A673 (cell line): Measurements from ENCODE around the gene RPGR. TPM values are rescaled to one million over a fixed set of nuclear protein-coding genes. Genes with fewer than 3 reads are reported as not detected.

Experiments used
- BruUV-seq: library from RNA; stranded (reverse); fragments of 400-500 nt; replicated peaks from 2 replicates; lab custom pipeline; 2021; lab: Mats Ljungman, UMichigan
- CTCF ChIA-PET: fragments of 300-600 bp; sonication (Branson Sonifier 250); formaldehyde crosslinking; loops from one replicate; lab custom pipeline; 2022; ENCODE audit warnings: antibody characterized with exemption; lab: Charles Lee
- POLR2A ChIA-PET: fragments of 300-600 bp; sonication (Branson Sonifier 250); formaldehyde crosslinking; loops from one replicate; lab custom pipeline; 2022; ENCODE audit warnings: antibody characterized with exemption; ENCODE audit not compliant: low non-redundant PET; lab: Charles Lee
- DNase-seq: peaks from one replicate; pipeline ENCODE4 v3.0.0-alpha.2; 2015; ENCODE audit warnings: low spot score
- H3K27ac ChIP-seq: fragments of 200-600 bp; sonication (generic); 2 replicates; pipeline ENCODE4 v1.5.1; 2016; ENCODE audit warnings: mixed run types, low read depth, mild to moderate bottlenecking, mixed read lengths, antibody characterized with exemption, low read length; ENCODE audit not compliant: poor library complexity, severe bottlenecking
- H3K27me3 ChIP-seq: fragments of 200-600 bp; sonication (generic); replicated peaks from 2 replicates; pipeline ENCODE4 v1.6.1; 2017; ENCODE audit warnings: mixed run types, low read depth, mild to moderate bottlenecking, mixed read lengths, antibody characterized with exemption, low read length; ENCODE audit not compliant: insufficient read depth, poor library complexity
- H3K36me3 ChIP-seq: fragments of 200-600 bp; sonication (generic); 2 replicates; pipeline ENCODE4 v1.6.1; 2016; ENCODE audit warnings: mixed run types, mild to moderate bottlenecking, mixed read lengths, antibody characterized with exemption, low read length; ENCODE audit not compliant: insufficient read depth, poor library complexity, severe bottlenecking
- H3K4me1 ChIP-seq: fragments of 200-600 bp; sonication (generic); 2 replicates; pipeline ENCODE4 v1.6.1; 2017; ENCODE audit warnings: mixed run types, mild to moderate bottlenecking, mixed read lengths, antibody characterized with exemption, low read length; ENCODE audit not compliant: insufficient read depth, poor library complexity, severe bottlenecking
- H3K4me3 ChIP-seq: fragments of 200-600 bp; sonication (generic); 2 replicates; pipeline ENCODE4 v1.5.1; 2016; ENCODE audit warnings: low read depth, mixed run types, mild to moderate bottlenecking, mixed read lengths, low read length; ENCODE audit not compliant: poor library complexity, severe bottlenecking
- H3K9me3 ChIP-seq: fragments of 200-600 bp; sonication (generic); 2 replicates; pipeline ENCODE4 v1.6.1; 2016; ENCODE audit warnings: mixed run types, low read depth, mild to moderate bottlenecking, mixed read lengths, antibody characterized with exemption, low read length; ENCODE audit not compliant: poor library complexity, severe bottlenecking
- EZH2 ChIP-seq: fragments of 200-600 bp; sonication (generic); IDR thresholded peaks from 2 replicates; pipeline ENCODE4 v1.6.1; 2017; ENCODE audit warnings: borderline replicate concordance, low read depth, mild to moderate bottlenecking, mixed read lengths, antibody characterized with exemption, low read length; ENCODE audit not compliant: poor library complexity, severe bottlenecking
- intact Hi-C: fragments of 100-400 bp; cut with micrococcal nuclease; formaldehyde crosslinking; loops from one replicate; pipeline ENCODE4 v1.10.0; 2022; ENCODE audit not compliant: unreplicated experiment
- total RNA-seq: library from RNA; stranded (reverse); gene quantifications from 2 replicates; pipeline ENCODE4 v1.2.3, GENCODE V29; 2021
- TF ChIP-seq, protein P1 (sequence below): fragments of 300-800, 200-600 bp; sonication (generic); conservative IDR thresholded peaks from 2 replicates; pipeline ENCODE4 v1.5.1; 2017; ENCODE audit warnings: low read depth, mild to moderate bottlenecking, antibody characterized with exemption, low read length, moderate library complexity, mixed read lengths

RPGR gene
- total RNA-seq, 1 experiment from 2014 or later = 15.1 TPM

DNA sequence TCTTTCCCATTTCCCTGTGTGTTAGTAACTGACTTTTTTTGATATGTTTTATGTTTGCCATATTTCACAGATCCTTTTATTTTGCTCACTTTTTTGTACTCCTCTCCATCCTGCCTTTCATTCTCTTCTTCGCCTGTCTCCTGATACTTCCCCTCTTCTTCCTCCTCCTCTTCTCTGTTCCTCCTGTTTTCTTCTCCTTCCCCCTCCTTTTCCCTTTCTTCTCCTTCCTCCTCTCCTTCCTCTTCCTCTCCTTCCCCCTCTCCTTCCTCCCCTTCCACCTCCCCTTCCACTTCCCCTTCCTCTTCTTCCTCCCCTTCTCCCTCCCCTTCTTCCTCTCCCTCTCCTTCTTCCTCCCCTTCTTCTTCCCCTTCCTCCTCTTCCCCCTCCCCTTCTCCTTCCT, 41.7 kb downstream of the RPGR start:
- Histone ChIP-seq H3K9me3 (no peaks in the 10 kb centered on the region), H3K4me1 (no peaks in the 10 kb centered on the region), H3K4me3 (no peak overlapping the region), H3K27me3 (no peaks in the 10 kb centered on the region), H3K36me3 (no peaks in the 10 kb centered on the region), H3K27ac (no peak overlapping the region)
- intact Hi-C loops = no loop called here
- ChIA-PET POLR2A (no interaction called here), CTCF (no interaction called here)
- no TSS peak for BruUV-seq
- DNase-seq = no peak
- TF ChIP-seq, protein P1, sequence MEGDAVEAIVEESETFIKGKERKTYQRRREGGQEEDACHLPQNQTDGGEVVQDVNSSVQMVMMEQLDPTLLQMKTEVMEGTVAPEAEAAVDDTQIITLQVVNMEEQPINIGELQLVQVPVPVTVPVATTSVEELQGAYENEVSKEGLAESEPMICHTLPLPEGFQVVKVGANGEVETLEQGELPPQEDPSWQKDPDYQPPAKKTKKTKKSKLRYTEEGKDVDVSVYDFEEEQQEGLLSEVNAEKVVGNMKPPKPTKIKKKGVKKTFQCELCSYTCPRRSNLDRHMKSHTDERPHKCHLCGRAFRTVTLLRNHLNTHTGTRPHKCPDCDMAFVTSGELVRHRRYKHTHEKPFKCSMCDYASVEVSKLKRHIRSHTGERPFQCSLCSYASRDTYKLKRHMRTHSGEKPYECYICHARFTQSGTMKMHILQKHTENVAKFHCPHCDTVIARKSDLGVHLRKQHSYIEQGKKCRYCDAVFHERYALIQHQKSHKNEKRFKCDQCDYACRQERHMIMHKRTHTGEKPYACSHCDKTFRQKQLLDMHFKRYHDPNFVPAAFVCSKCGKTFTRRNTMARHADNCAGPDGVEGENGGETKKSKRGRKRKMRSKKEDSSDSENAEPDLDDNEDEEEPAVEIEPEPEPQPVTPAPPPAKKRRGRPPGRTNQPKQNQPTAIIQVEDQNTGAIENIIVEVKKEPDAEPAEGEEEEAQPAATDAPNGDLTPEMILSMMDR = no peak

DNA sequence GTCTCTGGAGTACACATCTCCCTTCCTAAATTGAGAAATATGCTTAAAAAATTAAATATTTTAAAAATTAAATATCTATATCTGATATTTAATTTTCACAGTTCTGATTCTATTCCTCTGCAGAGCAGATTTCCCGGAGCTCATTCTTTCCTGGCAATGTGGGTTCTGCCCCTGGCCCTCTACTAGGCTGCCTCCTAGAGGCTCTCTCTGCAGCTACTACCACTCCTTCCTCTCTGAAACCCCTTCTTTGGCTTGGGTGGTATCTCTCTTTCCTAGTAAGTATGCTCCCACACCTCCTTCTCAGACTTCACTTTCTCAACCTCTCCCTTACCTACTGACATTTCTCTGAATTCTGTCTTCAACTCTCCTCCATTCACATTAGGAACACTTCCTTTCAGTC, 45.3 kb downstream of the RPGR start:
- Histone ChIP-seq H3K4me1 (no peaks in the 10 kb centered on the region), H3K36me3 (no peaks in the 10 kb centered on the region), H3K9me3 (no peaks in the 10 kb centered on the region), H3K27me3 (no peaks in the 10 kb centered on the region), H3K27ac (no peak overlapping the region), H3K4me3 (no peak overlapping the region)
- no peak for TF ChIP-seq EZH2
- TF ChIP-seq, protein P1 = peak; percentile 36
- intact Hi-C loops = no loop called here
- POLR2A ChIA-PET = no interaction called here
- no peak for DNase-seq
- CTCF ChIA-PET = interaction anchor here (1.1 kb wide), 1 partner anchor 62 kb away, joined by 4 read pairs; no protein-coding TSS in a partner anchor
- BruUV-seq = no TSS peak

GRCh38 chrX:38279188-38279587, 48.1 kb downstream of the RPGR start:
- Histone ChIP-seq H3K4me3 (no peak overlapping the region), H3K27me3 (no peaks in the 10 kb centered on the region), H3K4me1 (no peaks in the 10 kb centered on the region), H3K36me3 (no peaks in the 10 kb centered on the region), H3K27ac (no peak overlapping the region), H3K9me3 (no peaks in the 10 kb centered on the region)
- intact Hi-C loops = no loop called here
- no TSS peak for BruUV-seq
- DNase-seq = no peak
- TF ChIP-seq, protein P1 = no peak
- no peak for TF ChIP-seq EZH2
- ChIA-PET POLR2A (no interaction called here), CTCF (no interaction called here)
